Transverse colon (tissue), 4 donors: Measurements from ENCODE around the gene HTR2C. TPM values are rescaled to one million over a fixed set of nuclear protein-coding genes. Genes with fewer than 3 reads are reported as not detected.

Experiments used
- DNase-seq: peaks from one replicate; pipeline ENCODE4 v3.0.0-alpha.2; 2019
- H3K27ac ChIP-seq, 4 donors: fragments of 200-600 bp; sonication (generic); 2 replicates each; pipeline ENCODE4 v1.5.1; 2016 to 2018; ENCODE audit warnings: inconsistent platforms in 4 of 4
- H3K27me3 ChIP-seq: fragments of 200-600 bp; sonication (generic); 2 replicates; pipeline ENCODE4 v1.5.1; 2017; ENCODE audit warnings: inconsistent platforms
- H3K36me3 ChIP-seq, 4 donors: fragments of 200-600 bp; sonication (generic); 2 replicates each; pipeline ENCODE4 v1.5.1; 2017 to 2019; ENCODE audit warnings: inconsistent platforms in 4 of 4
- H3K4me1 ChIP-seq, 4 donors: fragments of 200-600 bp; sonication (generic); 2 replicates each; pipeline ENCODE4 v1.5.1; 2017 to 2020; ENCODE audit warnings: inconsistent platforms in 4 of 4
- H3K4me3 ChIP-seq, 4 donors: fragments of 200-600 bp; sonication (generic); 1 replicate in 1 of 4; 2 replicates in 3 of 4; pipeline versions ENCODE4 v1.5.1 to v1.6.1; 2017 to 2019; ENCODE audit warnings: inconsistent platforms in 4 of 4
- H3K9me3 ChIP-seq, 2 donors: fragments of 200-600 bp; sonication (generic); 2 replicates each; pipeline ENCODE4 v1.5.1; 2017 to 2019; ENCODE audit warnings: inconsistent platforms in 2 of 2
- CTCF ChIP-seq, 5 experiments: fragments of 200-600 bp in 3 of 5; fragments of 450-650 bp in 2 of 5; sonication (generic) in 3 of 5; IDR thresholded peaks; 1 replicate in 2 of 5; 2 replicates in 3 of 5; pipeline ENCODE4 v1.5.1; 2016 to 2017; ENCODE audit warnings: antibody characterized with exemption in 5 of 5, inconsistent platforms in 3 of 5, mild to moderate bottlenecking in 2 of 5, moderate library complexity in 1 of 5
- EP300 ChIP-seq: sonication (generic); formaldehyde crosslinking; IDR thresholded peaks from one replicate; pipeline ENCODE4 v1.6.1; 2017; ENCODE audit warnings: antibody characterized with exemption, low read depth
- POLR2A ChIP-seq: fragments of 450-650 bp; IDR thresholded peaks from one replicate; pipeline ENCODE4 v1.6.1; 2016; ENCODE audit warnings: antibody characterized with exemption, mild to moderate bottlenecking, moderate library complexity
- POLR2AphosphoS5 ChIP-seq, 3 donors: sonication (generic); formaldehyde crosslinking; IDR thresholded peaks; one replicate each; pipeline ENCODE4 v1.6.1; 2016; ENCODE audit warnings: antibody characterized with exemption in 3 of 3
- WGBS, 2 donors: methylation state at CpG; one replicate each; pipeline ENCODE4 v1.1.5; 2018; ENCODE audit warnings: low coverage in 1 of 2; 5-methylcytosine and 5-hydroxymethylcytosine counted together
- in situ Hi-C, 4 donors: fragments of 200-750 bp; cut with MboI; loops; one replicate each; pipeline versions ENCODE4 v1.15.0 to v1.15.1; 2017; ENCODE audit warnings: low sequenced_read_pairs in 3 of 4, low pct_ligation_motif_present in 1 of 4, low pct_unique_long_range_greater_than_20kb in 1 of 4
- intact Hi-C: fragments of 100-400 bp; cut with DNase I; formaldehyde crosslinking; loops from one replicate; pipeline ENCODE4 v1.15.1; 2023; ENCODE audit warnings: low total_unique reads
- total RNA-seq, 4 donors: library from RNA; depleted of rRNA; stranded (reverse); fragments of >200 nt; gene quantifications; one replicate each; pipeline ENCODE4 v1.1.0, GENCODE V29; 2016

HTR2C gene
- total RNA-seq, 4 donors from 2014 or later, result not detected

GRCh38 chrX:114709406-114709805 is 125.5 kb downstream of the HTR2C start:
- TF ChIP-seq POLR2A, result no peak
- no peak for TF ChIP-seq POLR2AphosphoS5 (IDR thresholded peaks at IDR 0.05)
- no peak for TF ChIP-seq CTCF (IDR thresholded peaks at IDR 0.05)
- TF ChIP-seq EP300, result no peak
- no peaks in the 10 kb centered on the region for H3K27me3 ChIP-seq
- no peaks in the 10 kb centered on the region for H3K4me1 ChIP-seq
- no peaks in the 10 kb centered on the region for H3K9me3 ChIP-seq
- DNase-seq, result no peak
- 17 to 67% methylated on average over 1 of the region's 1 CpG for WGBS, 2 donors
- in situ Hi-C loops (no loop called here), intact Hi-C loops (no loop called here)
- H3K27ac ChIP-seq, result no peak overlapping the region
- H3K4me3 ChIP-seq, result no peak overlapping the region
- no peaks in the 10 kb centered on the region for H3K36me3 ChIP-seq

- WGBS, 2 donors, result 8% methylated on average over 1 of the region's 1 CpG; no CpG with 5 or more reads in 1 of the 2 donors
- TF ChIP-seq EP300, result no peak
- no peak for TF ChIP-seq POLR2A
- no peak for TF ChIP-seq CTCF (IDR thresholded peaks at IDR 0.05)
- no peak for TF ChIP-seq POLR2AphosphoS5 (IDR thresholded peaks at IDR 0.05)
- Histone ChIP-seq H3K4me3 (no peak overlapping the region), H3K27ac (no peak overlapping the region), H3K9me3 (no peaks in the 10 kb centered on the region), H3K36me3 (no peaks in the 10 kb centered on the region), H3K4me1 (no peaks in the 10 kb centered on the region), H3K27me3 (no peaks in the 10 kb centered on the region)
- intact Hi-C loops, result no loop called here
- DNase-seq, result no peak
- in situ Hi-C loops, result no loop called here
Measured at GRCh38 chrX:114710571-114710970, 126.7 kb downstream of the HTR2C start.

- Histone ChIP-seq H3K9me3 (no peaks in the 10 kb centered on the region), H3K27ac (no peak overlapping the region), H3K4me1 (no peaks in the 10 kb centered on the region), H3K4me3 (no peak overlapping the region), H3K27me3 (no peaks in the 10 kb centered on the region), H3K36me3 (no peaks in the 10 kb centered on the region)
- 72 to 73% methylated on average over 3 of the region's 3 CpGs for WGBS, 2 donors
- intact Hi-C loops, result no loop called here
- no peak for DNase-seq
- in situ Hi-C loops, result no loop called here
- TF ChIP-seq POLR2A (no peak), POLR2AphosphoS5 (IDR thresholded peaks at IDR 0.05) (no peak), CTCF (IDR thresholded peaks at IDR 0.05) (no peak), EP300 (no peak)
Measured at GRCh38 chrX:114712466-114712865, 128.6 kb downstream of the HTR2C start.

- in situ Hi-C loops, result no loop called here
- DNase-seq, result no peak
- Histone ChIP-seq H3K4me3 (no peak overlapping the region), H3K36me3 (no peaks in the 10 kb centered on the region), H3K4me1 (no peaks in the 10 kb centered on the region), H3K9me3 (no peaks in the 10 kb centered on the region), H3K27ac (no peak overlapping the region), H3K27me3 (no peaks in the 10 kb centered on the region)
- intact Hi-C loops, result no loop called here
- TF ChIP-seq CTCF (IDR thresholded peaks at IDR 0.05) (no peak), EP300 (no peak), POLR2AphosphoS5 (IDR thresholded peaks at IDR 0.05) (no peak), POLR2A (no peak)
- WGBS, 2 donors, result 52% methylated on average over 3 of the region's 3 CpGs; no CpG with 5 or more reads in 1 of the 2 donors
Measured at GRCh38 chrX:114715096-114715495, 131.2 kb downstream of the HTR2C start.
